Suppressor macrophage treated with lipopolysaccharide for 1 hour (primary cell): ENCODE measurements around the gene EPOP.

Experiments used
- DNase-seq, 3 donors: peaks; one replicate each; pipeline ENCODE4 v3.0.0-alpha.2; 2020 to 2022

EPOP gene

DNA sequence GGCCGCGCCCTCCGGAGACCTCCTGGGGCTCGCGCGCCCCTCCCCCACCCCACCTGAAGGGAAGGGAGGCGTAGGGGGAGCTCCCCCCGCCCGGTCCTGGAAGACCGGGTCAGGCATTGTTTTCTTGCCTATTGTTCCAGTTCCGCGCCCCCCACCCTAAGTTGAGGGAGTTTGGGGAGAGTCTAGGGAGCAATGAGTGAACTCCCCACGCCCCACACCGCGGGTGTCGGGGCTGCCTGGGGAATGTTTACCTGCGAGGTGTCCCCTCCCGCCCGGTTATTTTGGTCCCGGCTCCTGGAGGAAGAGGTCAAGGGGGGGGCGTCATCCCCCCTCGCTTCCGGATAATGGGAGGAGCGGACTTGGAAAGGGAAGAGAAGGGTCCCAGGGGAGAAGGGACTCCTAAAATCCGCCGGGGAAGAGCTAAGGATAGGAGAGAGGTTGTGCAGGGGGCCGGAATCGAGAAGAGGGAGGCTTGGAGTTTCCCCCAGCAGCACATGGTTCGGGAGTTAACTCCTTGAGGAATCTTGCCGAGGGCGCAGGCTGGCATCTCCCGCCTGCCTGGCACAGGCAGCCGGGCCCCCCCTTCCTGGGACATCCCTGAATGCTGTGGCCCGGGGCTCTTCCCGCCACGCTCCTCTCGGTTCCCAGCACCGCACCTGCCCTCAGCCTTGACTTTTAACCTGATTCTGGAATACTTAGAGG, 31.2 kb upstream of the EPOP start:
- peak; percentile 26 to 57 (median 40) for DNase-seq

DNA sequence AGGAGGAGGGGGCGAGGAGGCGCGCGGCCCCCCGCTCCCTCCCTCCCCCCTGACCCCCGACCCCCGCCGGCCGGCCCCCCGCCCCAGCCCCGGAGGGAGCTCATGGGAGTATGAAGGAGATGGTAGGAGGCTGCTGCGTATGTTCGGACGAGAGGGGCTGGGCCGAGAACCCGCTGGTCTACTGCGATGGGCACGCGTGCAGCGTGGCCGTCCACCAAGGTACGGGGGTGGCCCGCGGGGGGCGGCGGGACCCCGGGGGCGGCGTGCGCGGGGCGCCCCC, 30.7 kb upstream of the EPOP start:
- peak in 1 of 3 donors; percentile 31 for DNase-seq

DNA sequence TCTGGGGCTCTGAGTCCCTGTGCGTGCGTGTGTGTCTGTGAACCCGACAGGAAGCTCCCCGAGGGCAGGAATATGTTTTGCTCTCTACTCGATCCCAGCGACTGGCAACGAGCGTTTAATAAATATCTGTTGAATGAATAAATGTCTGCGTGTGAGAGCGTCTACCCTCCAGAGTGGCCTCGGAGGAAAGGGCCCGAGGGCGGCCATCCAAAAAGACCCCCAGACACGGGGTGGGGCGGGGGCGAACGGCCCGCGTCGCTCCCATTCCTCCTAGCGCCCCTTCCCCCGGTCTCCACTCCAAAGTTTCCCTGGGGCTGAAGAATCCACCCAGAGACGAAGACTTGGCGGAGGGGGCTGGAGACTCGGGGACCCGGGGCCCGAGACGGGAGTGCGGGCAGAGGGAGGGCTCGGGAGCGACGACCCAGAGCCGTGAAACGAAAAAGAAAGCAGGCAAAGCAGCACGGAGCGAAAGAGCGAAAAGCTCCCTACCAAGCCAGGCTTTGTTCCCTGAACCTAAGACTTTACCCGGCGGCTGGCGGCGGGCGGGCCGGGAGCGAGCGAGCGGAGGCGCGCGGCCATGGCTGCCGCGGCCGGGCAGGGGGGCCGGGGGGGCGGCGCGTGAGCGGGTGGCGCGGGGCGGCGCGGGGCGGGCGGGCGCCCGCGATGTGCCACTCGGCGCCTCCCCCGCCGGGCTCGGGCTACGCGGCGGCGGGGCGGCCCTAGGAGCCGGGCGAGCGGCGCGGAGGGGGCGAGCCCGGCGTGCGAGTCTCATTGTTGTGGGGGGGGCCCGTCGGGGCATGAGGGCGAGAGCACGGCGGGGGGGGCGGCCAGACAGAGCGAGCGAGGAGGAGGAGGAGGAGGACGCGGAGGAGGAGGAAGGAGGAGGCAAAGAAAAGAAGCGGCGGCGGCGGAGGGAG, 30.1 kb upstream of the EPOP start, which contains the start of gene MLLT6:
Gene MLLT6 (plus strand): TSS at position 668 of the 917 bp plus-strand sequence. CDS start 360 bp downstream, outside the sequence.
- DNase-seq: peak; percentile 74 to 92 (median 75)

DNA sequence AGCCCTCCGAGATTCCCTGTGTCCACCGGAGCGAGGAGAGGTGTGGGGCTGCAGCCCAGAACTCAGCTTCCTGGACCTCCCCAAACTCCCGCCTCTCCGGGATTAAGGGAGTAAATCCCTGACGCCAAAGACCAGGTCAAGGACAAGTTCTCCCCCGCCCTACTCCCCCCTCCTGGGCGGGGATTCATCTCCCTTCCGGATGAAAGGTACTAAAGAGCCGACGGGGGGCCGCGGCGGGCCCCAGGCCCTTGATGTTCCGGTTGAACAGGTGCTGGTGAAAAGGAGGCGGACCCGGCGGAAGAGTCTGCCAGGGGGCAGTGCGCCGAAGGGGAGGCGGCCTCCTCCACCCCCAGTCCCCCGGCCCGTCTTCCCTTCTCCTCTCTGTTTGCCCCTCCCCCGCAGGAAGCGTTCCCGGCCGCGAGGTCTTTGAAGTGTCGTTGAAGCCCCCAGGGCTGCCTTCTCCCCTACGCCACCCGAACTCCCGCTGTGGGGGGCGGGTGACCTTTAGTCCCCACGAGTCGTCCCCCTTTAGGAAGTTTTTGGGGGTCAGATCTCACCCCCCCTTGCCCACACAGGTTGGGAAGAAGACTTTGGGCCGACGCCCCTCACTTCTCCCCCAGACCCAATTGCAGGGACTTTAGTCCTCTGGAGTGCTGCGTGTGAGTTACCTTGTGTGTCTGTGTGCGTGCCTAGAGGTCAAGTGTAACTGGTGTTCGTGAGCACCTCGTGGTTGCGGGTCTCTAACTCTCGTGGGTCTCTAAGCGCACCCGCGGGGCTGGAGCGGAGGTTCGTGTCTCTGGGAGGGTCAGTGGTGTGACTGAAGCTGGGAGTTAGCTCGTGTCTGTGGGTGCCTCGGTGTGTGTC, 29.2 kb upstream of the EPOP start:
- DNase-seq: peak; percentile 59 to 83 (median 67)

DNA sequence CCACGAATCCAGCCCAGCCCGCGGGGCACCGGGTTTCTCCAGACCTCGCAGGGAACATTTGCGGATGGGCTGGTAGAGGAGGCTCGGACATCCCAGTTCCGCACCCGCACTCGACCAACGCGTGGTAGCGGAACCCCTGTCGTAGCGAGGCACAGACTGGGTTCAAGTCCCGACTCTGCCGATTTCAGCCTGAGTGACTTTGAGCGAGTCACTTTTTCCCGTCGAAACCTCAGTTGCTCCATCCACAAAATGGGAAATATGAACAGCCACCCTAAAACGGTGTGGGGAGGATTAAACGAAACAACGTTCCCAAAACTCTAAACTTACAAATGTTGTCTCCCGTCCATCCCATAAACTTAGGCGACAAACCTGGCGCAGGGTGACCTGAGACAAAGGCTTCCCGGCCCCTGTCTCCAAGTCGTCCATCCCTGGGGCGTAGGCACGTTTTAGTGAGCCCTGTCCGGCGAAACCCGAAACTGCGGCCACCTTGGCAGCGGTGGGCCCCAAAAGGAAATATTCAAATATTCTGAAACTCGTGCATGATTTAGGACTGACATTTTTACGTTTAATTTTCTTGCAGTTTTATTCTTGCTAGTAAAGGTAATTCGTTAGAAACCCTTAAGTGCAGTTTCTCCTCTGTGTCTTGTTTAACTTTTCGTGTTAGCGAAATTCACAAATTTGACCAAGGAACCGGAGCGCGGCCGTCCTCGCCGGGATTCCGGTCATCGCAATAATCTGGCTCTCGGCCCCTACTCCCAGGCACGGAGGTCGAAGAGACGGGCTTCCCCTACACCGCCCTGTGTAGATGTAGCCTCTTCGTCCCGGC, 28.4 kb upstream of the EPOP start:
- peak; percentile 60 to 66 (median 60) for DNase-seq

DNA sequence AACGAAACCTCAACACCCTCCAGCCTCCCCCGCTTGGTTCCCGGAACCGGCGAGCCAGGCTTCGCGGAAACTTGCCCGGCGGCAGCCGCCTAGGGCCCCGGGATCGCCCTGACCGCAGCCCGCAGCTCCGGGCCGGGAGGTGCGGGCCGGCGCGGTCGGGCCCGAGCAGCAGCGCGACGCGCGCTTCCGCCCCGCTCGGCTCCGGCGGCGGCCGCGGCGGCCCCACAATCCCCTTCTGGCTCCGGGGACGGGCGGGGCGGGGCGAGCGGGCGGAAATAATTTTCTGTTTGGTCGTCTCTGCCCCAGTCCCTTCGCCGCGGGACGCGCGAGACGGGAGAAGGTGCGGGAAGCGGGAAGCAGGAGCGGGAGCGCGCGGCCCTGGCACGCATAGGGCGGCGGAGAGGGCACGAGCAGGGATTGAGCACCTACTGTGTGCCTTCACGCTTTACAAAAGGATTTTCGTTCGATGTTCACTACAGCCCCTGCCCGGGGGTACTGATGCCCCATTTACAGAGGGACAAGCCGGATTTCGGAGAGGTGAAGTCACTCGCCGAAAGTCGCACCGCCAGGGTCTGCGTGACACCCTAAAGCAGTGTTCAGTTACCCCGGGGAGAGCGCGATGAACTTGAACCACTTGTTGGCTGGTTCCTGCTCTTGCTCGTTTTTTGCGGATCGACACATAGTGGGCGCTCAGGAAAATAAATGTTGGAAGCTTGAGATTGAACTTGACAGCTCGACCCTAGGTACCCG, 27.6 kb upstream of the EPOP start:
- DNase-seq: peak; percentile 88 to 94 (median 89)

DNA sequence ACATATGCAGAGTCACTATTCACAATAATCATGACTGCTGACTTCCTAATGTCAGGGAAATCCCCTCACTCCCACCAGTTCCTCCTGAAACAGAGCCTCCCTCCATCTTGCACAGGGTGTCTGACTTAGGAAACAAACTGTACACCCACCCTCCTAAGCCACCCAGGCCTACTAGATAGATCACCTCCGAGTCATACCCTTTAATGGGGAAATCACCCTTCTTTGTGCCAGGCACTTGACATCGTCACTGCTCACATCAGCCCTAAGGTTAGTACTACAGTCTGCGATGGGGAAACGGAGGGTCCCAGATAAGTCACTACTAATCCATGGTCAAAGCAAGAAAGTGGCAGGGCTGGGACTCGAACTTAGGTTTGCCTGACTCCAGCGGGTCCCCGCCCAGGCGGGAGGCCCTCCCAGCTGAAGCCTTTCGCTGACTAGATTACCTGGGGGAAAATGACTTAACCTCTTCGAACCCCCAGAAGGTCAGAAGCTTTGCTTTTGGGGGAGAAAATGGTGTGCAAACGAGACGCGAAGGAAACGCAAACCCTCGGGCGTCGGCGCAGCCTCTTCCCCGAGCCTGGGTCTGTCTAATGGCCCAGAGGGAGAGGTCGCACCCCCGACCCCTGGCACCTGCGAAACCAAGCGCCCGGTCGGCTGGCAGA, 26.9 kb upstream of the EPOP start:
- peak; percentile 96 to 99 (median 98) for DNase-seq

DNA sequence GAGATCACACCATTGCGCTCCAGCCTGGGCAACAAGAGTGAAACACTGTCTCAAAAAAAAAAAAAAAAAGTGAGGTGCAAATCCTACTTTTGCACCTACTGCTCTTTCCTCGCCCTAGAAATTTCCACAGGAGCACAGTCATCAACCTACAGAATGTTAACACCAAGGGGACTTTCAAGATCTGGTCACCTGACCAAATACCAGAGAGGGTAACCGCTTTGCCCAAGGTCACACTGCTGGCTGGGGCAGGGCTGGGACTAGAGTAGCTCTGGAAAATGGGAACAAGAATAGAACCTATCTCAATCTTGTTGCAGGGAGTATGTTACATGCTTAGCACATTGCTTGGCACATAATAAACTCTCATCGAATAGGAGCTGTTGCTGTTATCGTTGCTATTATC, 24.0 kb upstream of the EPOP start:
- peak in 2 of 3 donors; percentile 60 to 63 for DNase-seq

DNA sequence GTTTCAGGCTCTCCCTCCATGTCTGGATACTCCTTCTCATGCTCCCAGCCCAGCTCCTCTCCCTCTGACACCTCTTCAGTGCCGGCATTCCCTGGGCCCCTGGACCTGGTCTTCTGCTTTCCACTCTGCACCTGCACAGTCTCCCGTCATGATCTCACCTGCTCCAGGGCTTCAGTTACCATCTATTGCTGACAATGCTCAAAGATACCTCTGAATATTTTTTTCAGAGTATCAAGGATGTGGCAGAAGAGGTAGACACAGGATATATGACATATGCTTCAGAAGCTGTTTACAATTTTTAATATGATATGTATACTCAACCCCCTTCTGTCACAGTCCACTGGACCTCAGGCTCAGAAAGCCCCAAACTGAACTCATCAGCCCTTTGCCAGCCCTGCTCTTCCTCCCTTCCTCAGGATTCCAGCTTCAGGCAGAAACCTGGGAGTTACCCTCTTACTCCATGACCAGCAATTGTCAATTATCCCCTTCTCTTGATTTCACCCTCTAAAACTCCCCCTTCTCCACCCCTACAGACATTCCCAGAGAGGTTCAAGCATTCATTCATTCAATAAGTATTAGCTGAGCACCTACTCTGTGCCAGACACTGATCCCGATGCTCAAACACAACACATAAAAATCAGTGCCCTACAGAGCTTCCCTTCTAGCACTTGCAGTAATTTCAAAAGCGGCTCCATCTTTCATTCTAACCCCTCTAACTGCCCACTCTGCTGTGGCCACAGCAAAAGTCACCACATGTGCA, 22.5 kb upstream of the EPOP start:
- DNase-seq: peak in 2 of 3 donors; percentile 37 to 39

DNA sequence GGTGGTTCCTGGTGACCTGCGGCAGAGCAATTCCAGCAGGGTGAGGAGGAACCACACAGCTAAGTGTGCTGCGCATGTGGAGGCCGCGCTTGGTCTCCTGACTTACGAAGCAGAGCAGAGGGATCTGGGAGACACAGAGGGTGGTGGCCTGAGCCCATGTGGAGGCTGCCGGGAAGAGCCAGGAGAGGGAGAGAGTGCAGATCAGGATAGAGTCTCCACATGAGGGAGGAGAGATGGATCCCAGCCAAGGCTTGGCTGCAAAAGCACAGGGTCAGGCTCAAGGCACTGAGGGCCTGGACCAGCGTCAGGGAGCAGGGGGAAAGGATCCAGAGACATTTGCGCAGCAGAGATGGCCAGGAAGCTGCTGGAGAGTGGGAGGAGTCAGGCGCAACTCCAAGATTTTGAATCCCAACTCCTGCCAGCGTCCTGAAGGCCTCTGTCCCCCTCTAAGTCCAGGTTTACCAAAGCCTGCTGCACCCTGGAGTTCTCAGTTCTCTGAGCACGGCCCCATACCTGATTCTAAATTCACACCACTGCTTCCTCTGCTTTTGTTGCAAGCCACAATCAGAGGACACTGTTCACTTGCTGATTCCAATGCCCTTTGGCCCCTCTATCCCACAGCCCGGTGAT, 19.1 kb upstream of the EPOP start:
- no peak for DNase-seq

DNA sequence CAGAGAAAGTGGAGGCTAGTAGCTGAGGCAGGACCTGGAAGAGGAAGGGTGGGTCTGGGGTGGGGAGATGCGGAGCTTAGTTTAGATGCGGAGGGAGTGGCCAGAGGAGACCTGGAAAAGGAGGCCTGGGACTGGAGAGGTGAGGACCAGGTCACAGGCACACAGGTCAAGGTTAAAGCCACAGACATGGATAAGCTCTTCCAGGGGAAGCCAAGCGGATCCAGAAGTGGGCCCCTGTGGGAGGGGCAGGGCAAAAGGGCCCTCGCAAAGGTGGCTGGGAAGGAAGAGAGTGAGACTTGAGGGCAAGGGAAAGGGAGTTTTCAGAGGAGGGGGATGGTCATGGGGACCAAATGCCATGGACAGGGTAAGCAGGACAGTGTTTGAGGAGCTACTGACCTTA, 16.4 kb upstream of the EPOP start:
- DNase-seq: no peak

DNA sequence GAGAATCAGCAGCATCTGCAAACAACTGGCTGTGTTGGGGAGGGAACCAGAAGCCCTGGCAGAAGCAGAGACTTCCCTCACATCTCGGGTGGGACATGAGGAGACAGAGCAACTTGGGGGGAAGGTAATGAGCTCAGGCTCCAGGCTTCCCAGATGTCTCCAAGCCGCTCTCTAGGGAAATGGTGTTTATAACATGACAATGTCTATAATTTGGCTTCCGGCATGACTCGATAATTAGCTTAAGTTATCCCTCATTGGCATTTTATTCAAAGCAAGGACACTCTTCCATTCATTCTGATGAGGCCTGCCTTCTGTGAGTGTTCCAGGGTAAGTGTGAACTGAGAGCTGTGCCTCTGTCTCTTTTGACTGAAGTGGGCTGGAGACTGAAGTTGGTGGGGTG, 15.6 kb upstream of the EPOP start:
- DNase-seq: no peak

DNA sequence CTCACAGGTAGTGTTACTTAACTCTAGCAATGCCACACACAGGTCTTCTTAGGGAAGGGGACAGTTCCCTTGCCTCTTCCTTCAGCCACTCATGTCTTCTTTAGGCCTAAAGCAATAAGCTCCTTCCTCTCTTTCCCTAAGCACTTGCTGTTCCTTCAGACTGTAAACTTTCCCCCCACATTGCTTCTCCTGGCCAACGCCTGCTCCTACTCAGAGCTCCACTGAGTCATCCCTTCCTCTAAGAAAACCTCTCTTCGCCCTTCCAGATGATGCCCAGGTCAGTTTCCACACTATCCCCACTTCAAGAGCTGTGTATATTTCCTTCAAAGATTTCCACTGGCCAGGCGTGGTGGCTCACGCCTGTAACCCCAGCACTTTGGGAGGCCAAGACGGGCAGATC, 12.5 kb upstream of the EPOP start:
- DNase-seq: peak; percentile 71 to 79 (median 78)

DNA sequence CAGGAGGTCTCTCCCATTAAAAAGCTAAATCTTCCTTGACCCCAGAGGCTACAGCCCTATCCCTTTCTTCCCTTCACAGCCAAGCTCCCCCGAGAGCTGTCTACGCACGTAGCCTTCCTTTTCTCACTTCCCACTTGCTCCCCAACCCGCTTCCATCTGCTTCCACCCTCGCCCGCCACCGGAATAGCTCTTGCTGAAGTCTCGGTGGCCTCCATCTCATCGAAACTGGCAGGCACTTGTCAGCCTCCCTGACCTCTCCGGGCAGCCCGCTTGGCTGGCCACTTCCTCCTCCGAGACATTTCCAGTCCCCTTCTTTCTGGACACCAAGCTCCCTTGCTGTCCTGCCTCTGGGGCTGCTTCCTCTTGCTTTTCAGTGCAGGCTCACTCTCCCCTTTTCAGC, 10.7 kb upstream of the EPOP start:
- peak; percentile 75 to 84 (median 80) for DNase-seq

DNA sequence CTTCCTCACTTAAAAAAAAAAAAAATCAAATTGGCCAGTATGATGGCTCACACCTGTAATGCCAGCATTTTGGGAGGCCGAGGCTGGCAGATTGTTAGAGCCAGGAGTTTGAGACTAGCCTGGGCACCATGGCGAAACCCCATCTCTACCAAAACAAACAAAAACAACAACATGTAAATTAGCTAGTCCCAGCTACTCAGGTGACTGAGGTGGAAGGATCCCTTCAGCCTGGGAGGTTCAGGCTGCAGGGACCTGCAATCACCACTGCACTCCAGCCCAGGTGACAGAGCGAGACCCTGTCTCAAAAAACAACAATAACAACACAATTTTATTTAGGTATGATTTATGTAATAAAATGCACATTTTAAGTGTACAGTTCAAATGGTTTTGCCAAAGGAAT, 6.3 kb upstream of the EPOP start:
- DNase-seq: no peak

DNA sequence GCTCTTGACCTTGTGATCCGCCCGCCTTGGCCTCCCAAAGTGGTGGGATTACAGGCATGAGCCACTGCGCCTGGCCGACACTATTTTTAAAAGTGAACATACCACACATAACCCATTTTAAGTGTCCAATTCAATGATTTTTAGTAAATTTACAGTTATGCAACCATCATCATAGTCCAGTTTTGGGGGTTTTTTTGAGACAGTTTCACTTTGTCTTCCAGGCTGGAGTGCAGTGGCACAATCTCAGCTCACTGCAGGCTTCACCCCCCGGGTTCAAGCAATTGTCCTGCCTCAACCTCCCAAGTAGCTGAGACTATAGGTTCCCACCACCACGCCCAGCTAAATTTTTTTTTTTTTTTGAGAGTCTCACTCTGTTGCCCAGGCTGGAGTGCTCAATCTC, 3.1 kb upstream of the EPOP start:
- DNase-seq: peak in 1 of 3 donors; percentile 42

DNA sequence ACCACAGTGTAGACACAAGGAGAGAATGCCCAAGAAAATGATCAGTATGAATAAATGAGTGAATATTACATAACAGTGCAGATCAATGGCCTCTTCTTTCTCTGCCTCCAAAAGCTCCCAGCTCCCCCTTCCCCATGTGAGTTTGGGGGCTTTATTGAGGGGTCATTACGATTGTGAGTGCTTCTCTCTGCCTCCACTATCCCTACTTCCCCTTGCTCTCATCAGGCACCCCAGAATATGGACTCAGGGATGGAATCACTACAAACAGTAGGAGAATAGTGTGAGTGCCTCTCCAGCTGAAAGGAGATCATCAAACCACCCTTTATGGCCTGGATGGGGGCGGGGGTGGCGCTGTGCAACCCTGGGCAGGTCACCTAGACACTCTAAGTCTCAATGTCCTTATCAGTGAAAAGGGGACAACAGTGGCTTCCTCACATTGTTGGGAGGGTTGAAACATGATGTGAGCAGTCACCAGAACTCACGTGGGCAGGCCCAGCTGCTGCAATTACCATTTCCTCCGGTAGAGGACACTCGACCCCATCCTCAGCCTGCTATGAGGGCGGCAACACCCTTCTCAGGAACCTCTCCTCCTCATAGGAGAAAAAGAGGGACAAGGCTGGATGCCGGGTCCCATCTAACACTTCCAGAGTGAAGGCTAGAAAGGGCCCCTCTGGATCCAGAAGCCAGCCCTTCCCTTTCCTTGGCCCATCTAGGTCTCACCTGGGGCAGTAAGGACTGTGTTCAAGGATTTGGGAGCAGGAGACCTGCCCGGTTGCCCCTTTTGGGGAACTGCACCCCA, 2.1 kb upstream of the EPOP start:
- peak; percentile 91 to 93 (median 92) for DNase-seq

DNA sequence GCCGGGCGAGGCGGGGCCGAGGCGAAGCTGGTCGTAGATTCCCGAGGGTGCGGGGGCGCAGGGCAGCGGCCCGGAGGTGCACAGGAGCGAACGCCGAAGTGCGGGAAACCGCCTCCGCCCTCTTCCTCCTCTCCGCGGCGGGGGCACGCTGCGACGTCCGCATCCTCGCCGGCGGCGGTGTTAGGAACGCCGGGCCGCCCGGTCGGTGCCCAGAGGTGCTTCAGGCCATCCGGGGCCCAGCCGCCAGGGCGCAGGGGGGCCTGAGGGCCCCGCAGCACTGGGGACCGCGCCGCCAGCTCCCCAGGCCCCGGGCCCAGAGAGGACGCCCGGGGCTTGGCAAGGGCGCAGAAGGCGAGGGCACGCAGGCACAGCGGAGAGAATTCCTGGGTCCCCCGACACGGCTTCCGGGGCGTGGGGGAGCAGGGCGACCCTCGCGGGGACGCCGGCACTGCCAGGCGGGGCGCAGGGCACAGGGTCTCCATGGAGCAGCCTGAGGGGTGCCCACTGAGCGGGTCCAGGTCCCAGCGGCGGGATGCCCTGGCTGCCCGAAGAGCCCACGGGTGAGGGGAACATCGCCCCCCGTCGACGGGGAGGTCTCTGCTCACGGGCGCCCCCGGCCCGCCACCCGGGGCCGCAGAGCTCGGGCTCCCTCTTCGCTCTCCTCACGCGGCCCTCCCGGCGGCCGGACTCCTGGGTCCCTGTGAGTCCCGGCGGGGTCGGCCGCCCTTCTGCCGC, 576 bp downstream of the EPOP start:
- peak in 2 of 3 donors; percentile 38 to 67 for DNase-seq
